ENCODE measurements around the gene POLR2J3.
"Not testable (repeated sequence)": the region's sequence is repeated elsewhere in the genome, so short reads cannot be mapped to it uniquely, and the experiment has no call there.

POLR2J3 gene

DNA sequence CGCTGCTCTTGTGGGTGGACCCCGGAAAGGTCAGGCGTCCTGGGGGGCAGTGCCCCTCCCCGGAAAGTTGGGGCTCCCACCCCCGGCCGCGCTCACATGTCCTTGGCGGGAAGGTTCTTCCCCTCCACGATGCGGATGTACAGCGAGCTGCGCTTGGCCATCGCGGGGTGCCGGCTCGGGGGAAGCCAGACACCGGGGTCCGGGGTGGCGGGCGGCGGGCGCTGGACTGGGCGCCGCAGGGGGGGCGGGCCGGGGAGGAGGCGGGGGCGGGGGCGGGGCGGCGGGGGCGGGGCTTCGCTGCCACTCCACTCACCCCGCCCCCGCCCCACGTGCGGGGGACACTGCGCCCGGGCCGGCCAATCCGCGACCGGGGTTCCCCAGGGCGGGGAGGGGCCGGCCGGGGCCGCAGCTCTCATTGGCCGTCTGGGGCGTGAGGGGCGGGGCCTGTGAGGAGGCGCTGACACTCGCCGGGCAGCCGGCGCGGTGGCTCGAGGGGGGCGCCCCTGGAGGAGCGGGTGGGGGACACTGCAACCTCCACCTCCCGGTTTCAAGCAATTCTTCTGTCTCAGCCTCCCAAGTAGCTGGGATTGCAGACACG lies 54.7 kb downstream of the POLR2J3 start, which contains the start of gene RASA4B:
Gene RASA4B (minus strand): TSS at position 228 of the 598 bp plus-strand sequence. CDS start 67 bp downstream, at position 161.
- not testable (repeated sequence) for DNase-seq
